HG03457 (cell line): ENCODE results near the gene ZNF692.
"Not testable (repeated sequence)": the region's sequence is repeated elsewhere in the genome, so short reads cannot be mapped to it uniquely, and the experiment has no call there.

Source experiments
- ATAC-seq: cut with Tn5 transposase; IDR thresholded peaks from one replicate; pipeline ENCODE4 v1.9.1; 2021; ENCODE audit warnings: moderate number of reproducible peaks; ENCODE audit not compliant: unreplicated experiment

The ZNF692 gene

DNA sequence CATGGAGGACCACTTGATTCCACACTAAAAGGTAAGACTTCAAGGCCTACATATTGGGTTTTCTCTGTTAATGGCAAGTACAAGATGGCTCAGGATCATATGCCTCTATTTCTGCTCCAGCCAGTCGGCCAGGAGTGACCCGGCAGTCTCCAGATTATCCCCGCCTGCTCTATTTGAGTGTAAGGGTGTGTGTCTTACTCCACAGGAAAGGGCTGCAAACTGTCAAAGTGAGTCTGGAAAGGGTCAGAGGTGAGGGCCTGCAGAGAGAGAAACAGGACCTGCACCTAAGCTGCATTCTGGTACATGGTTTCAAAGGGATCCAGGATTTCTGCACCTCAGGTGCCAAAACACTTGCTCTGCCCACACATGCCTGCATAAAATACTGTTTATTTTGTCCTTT is 9.2 kb downstream of the ZNF692 start:
- ATAC-seq = no peak

- ATAC-seq = no peak
These were observed 9.7 kb downstream of the ZNF692 start for GRCh38 chr1:248849152-248849551.

GRCh38 chr1:248848602-248849001 is 10.3 kb downstream of the ZNF692 start:
- no peak for ATAC-seq

DNA sequence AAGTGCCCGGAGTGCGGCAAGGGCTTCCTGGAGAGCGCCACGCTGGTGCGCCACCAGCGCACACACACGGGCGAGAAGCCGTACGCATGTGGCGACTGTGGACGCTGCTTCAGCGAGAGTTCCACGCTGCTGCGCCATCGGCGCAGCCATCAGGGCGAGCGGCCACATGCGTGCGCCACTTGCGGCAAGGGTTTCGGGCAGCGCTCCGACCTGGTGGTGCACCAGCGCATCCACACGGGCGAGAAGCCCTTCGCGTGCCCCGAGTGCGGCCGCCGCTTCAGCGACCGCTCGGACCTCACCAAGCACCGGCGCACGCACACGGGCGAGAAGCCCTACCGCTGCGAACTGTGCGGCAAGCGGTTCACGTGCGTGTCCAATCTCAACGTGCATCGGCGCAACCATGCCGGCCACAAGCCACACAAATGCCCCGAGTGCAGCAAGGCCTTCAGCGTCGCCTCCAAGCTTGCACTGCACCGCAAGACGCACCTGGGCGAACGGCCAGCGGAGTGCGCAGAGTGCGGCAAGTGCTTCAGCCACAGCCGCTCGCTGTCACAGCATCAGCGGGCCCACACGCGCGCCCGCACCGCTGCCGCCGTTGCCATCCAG is 10.8 kb downstream of the ZNF692 start:
- ATAC-seq = no peak

DNA sequence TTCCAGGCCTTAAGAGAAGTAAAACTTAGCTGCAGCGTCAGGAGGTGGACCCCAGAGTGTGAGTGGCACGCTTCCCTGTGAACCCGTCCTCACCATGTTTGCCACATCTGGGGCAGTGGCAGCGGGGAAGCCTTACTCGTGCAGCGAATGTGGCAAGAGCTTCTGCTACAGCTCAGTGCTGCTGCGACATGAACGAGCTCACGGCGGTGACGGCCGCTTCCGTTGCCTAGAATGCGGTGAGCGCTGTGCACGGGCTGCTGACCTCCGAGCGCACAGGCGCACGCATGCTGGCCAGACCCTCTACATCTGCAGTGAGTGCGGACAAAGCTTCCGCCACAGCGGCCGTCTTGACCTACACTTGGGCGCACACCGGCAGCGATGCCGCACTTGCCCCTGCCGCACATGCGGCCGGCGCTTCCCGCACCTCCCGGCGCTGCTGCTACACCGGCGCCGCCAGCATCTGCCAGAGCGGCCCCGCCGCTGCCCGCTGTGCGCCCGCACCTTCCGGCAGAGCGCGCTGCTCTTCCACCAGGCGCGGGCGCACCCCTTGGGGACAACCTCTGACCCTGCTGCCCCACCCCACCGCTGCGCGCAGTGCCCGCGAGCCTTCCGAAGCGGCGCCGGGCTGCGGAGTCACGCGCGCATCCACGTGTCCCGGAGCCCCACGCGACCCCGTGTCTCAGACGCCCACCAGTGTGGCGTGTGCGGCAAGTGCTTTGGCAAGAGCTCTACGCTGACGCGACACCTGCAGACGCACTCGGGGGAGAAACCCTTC is 11.5 kb downstream of the ZNF692 start:
- no peak for ATAC-seq

- ATAC-seq = no peak
These were observed 14.4 kb downstream of the ZNF692 start for GRCh38 chr1:248844526-248844925.

- no peak for ATAC-seq
These were observed 15.2 kb downstream of the ZNF692 start for GRCh38 chr1:248843687-248844086.

DNA sequence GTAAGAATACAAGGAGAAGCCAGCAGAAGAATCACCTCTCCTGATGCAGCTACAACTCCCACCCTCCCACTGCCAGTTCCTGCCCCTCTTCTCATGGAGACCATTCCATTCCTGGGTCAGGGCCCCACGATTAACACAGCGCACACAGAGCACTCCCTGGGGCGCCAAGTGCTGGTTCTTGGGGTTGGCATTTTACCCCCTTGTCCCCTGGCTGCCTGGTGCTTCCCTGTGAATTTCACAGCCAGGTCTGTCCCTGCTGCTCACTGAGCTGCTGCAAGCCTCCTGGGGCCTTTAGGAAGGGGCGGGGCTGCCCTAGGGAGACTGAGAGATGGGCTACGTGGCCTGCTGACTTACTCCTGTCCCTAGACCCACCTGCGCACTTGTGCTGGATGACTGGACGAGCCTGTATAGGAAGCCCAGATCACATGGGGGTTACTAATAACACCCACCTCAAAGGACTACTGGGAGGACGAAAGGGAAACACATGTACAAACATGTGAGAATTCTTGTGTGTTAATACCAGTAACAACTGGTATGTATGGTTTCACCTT is 16.0 kb downstream of the ZNF692 start:
- no peak for ATAC-seq

DNA sequence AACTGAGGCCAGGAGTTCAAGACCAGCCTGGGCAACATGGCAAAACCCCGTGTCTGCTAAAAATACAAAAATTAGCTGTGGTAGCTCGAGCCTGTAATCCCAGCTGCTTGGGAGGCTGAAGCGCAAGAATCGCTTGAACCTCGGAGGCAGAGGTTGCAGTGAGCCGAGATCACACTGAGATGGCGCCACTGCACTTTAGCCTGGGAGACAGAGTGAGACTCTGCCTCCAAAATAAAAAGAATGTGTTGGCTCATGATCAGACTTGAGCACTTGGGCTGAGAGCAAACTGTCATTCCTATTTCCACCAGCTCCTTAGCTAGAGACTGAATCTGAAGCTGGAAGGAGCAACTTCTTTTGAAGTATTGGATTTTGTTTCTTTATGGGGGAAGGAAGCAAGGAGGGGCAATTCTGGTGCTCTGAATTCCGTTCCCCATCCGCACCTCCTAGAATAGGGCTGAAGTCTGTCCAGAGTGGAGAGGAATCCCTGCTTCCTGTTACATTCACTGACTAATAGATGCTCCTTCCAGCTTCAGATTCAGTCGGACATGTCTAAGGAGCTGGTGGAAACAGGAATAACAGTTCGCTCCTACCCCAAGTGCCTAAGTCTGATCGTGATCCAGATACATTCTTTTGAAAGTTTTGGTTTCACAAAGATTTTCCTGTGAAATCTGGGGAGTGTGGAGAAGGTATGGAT is 17.0 kb downstream of the ZNF692 start:
- no peak for ATAC-seq

GRCh38 chr1:248840946-248841345 is 17.9 kb downstream of the ZNF692 start:
- no peak for ATAC-seq

GRCh38 chr1:248839168-248839555 is 19.7 kb downstream of the ZNF692 start:
- ATAC-seq = no peak

DNA sequence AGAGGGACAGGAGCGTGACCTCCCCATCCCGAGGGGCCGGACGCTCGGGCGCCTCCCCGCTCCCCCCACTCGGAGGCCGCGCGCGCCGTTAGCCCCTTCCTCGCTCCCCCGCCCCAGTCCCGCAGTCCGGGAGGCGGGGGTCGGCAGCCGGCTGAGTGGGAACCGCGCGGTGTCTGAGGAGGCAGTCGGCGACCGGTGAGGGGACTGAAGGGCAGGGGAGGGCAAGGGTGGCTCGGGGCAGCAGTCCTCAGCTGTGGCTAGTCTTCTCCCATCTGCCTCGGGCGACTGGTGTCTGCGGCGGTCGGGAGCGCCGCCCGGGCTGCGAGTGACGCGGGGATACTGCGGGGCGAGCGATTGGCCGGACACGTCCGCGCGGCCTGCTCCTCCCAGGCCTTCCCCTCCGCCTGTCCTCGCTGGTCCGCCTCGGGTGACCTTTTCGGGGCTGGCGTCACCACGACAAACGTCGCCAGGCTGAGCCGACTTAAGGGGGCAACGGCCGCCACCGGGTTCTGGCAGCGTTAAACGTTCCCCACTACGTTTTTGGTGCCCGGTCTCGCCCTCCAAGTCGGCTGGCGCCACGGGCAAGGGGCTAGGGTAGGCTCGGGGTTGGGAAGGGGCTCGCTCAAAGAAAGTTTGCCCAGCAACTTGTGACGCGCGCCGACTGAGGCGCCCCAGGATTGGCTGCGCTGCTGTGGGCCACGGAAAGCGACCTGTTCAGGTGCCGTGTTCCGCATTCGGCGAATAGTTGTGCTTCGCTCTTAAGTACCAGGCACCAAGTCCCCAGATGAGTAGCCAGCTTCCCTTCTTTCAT is 20.3 kb downstream of the ZNF692 start:
- peak; percentile 59 for ATAC-seq

GRCh38 chr1:248837781-248838356 is 21.0 kb downstream of the ZNF692 start, which contains the start of gene ZNF672:
Gene ZNF672 (plus strand): TSS chr1:248838224. CDS start chr1:248847275, 9,051 bp downstream.
- ATAC-seq = peak; percentile 87

DNA sequence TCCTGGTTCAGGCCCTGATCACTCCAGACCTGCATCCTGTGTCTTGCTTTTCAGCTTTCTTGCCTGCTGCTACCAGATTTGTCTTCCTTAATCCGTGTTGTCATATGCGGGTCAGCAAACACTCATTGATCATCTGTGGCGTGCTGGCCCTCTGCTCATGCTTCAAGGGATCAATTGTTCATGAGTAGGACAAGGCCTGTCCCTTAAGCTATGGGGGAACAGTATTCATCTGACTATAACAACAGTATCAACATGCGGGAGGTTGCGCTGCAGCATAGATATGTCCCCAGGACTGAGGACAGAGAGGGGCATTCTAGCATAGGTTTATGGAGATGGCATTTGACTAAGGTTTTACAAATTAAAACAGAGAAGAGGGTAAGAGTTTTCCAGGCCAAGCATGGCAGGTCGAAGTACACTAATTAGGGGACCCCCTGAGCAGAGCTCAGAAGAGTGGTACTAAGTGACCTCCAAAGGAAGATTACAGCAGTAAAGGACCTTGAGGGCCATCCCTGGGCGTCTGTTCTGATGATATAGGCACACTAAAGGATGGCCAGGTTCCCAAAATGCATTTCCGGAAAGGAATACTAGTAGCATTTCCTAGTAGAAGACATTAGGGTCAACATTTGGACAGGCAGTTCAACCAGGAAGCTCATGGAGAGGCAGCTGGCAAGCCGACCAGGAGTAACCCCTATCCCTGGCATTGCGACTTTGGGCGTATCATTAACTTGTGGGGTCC is 21.7 kb downstream of the ZNF692 start:
- no peak for ATAC-seq

DNA sequence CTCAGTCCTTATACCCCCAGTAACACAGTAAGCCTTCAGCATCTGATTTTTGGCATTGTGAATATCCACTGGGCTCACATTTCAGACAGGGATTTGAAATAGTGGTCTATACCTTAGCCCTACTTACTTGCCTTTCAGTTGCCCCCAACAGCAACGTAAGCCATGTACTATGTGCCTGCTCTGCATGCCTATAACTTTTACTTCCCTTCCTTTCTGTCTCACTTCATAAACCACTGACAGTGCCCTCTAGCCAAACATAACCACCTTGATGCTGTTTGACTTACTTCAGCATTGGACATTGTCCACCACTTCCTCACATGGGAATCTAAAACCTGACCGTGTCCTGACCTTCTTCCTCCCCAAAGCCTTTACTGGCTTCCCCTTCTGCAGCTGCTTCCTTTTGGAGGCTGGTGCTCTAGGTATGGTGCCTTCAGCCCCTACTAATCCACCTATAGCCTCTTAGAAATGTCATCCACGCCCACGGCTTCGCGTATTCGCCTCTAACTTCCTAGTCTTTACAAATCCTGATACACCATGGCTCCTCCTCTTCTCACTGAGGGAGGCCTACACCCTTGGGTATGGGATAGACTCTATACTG is 24.4 kb downstream of the ZNF692 start:
- no peak for ATAC-seq

GRCh38 chr1:248831842-248832241 is 27.0 kb downstream of the ZNF692 start:
- ATAC-seq = no peak

DNA sequence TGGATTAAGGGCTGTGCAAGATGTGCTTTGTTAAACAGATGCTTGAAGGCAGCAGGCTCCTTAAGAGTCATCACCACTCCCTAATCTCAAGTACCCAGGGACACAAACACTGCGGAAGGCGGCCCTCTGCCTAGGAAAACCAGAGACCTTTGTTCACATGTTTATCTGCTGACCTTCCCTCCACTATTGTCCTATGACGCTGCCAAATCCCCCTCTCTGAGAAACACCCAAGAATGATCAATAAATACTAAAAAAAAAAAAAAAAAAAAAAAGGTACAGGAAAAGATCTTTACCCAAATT is 28.2 kb downstream of the ZNF692 start:
- ATAC-seq = not testable (repeated sequence)

DNA sequence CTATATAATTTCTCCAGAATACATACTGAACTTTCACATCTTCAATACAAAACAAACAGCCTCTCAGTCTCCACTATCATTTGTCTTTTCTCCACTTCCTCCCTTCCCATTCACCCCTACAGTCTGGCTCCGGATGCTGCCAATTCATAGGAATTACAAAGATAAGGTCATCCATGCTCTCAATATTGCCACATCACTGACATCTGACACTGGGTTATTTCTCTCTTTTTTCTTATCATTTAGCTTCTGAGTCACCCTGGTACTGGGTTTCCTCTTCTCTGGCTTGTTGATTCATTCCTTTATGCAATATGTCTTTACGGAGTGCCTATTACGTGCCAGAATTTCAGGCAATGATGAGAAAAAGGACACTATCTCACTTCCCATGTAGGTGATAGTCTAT is 30.0 kb downstream of the ZNF692 start:
- ATAC-seq = no peak

DNA sequence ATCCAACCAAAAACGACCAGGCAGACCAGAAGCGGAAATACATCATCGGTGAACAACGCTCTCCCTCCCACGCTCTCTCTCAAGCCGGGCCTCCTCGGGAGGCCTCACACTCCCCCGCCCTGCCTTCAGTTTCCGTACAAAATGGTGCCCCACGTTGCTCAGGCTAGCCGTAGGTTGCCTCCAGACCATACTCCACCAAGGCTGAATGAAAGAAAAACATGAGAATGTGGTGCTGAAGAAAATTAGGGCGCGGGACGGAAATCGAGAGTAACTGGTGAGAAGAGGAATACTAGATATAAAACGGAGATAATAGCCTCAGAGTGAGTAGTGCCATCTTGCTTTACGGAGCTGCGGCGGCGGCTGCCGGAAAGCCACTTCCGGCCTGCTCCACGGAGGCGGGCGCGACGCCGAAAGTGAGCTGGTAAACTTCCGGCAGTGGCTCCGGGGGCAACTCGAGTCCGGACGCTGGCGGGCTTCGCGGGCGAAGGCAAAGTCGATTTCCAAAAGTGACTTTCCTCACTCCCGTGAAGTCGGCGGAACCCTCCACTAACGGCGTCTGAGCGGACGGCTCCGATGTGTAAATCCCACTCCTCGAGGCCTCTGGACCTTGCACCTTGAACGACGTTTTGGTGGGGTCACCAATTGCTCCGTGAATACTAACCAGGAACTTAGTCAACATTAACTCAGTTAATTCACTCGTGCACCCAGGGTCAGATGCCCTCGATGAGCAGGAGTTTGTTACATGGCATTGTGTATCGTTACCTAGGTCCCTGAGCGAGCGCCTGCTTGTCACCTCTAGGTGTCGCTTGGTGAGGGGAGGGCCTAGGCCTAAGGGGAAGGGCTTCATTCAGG is 32.8 kb downstream of the ZNF692 start, which contains the start of gene SH3BP5L:
SH3BP5L (minus strand) TSS at position 7 of the 852 bp plus-strand sequence. CDS start 980 bp downstream, outside the sequence.
- ATAC-seq = peak; percentile 92
